SK-N-SH (cell line): ENCODE measurements around the gene SH2D3C. TPM values are rescaled to one million over a fixed set of nuclear protein-coding genes. Genes with fewer than 3 reads are reported as not detected.

Source experiments
- CTCF ChIA-PET: fragments of 300-600, 350-600 bp; formaldehyde crosslinking; extraction: SDS; loops from one replicate; lab custom pipeline; 2021; lab: Yijun Ruan, JAX
- POLR2A ChIA-PET: fragments of 350-600 bp; sonication (Branson Sonifier 250); formaldehyde crosslinking; extraction: SDS; loops from one replicate; lab custom pipeline; 2020; ENCODE audit warnings: antibody characterized with exemption, inconsistent platforms; lab: Yijun Ruan, JAX
- DNase-seq: peaks from one replicate; pipeline ENCODE4 v3.0.0; 2012
- H2AFZ ChIP-seq: fragments of 200-600 bp; sonication (generic); 2 replicates; pipeline ENCODE4 v1.8.1; 2016; ENCODE audit warnings: antibody characterized with exemption, mild to moderate bottlenecking, low read depth
- H3F3A ChIP-seq: fragments of 200-600 bp; sonication (generic); replicated peaks from 2 replicates; pipeline ENCODE3; 2016; ENCODE audit warnings: antibody characterized with exemption, mild to moderate bottlenecking; ENCODE audit not compliant: insufficient read depth
- H3K27ac ChIP-seq, 2 experiments: fragments of 200-500 bp in 1 of 2; fragments of 200-600 bp in 1 of 2; sonication (Bioruptor generic) in 1 of 2; sonication (generic), shearing (Covaris generic) in 1 of 2; 2 replicates each; pipeline versions ENCODE4 v1.5.1 to v1.6.1; 2014 to 2016; ENCODE audit warnings: low read depth in 2 of 2, inconsistent platforms in 1 of 2, low read length in 1 of 2, mild to moderate bottlenecking in 1 of 2, mixed read lengths in 1 of 2
- H3K27me3 ChIP-seq: fragments of 200-600 bp; sonication (generic), shearing (Covaris generic); 2 replicates; pipeline ENCODE4 v1.6.1; 2016; ENCODE audit warnings: mixed run types; ENCODE audit not compliant: insufficient read depth
- H3K36me3 ChIP-seq, 2 experiments: fragments of 200-500 bp in 1 of 2; fragments of 200-600 bp in 1 of 2; sonication (Bioruptor generic) in 1 of 2; sonication (generic) in 1 of 2; replicated peaks in 1 of 2; 2 replicates each; pipeline versions ENCODE3 to v1.5.1; 2014 to 2016; ENCODE audit warnings: low read length in 1 of 2, mild to moderate bottlenecking in 1 of 2; ENCODE audit not compliant: insufficient read depth in 2 of 2, control insufficient read depth in 1 of 2
- H3K4me1 ChIP-seq, 2 experiments: fragments of 200-500 bp in 1 of 2; fragments of 200-600 bp in 1 of 2; sonication (Bioruptor generic) in 1 of 2; sonication (generic), shearing (Covaris generic) in 1 of 2; 2 replicates each; pipeline versions ENCODE4 v1.5.1 to v1.6.1; 2014 to 2016; ENCODE audit warnings: low read depth in 1 of 2, low read length in 1 of 2, mixed run types in 1 of 2; ENCODE audit not compliant: insufficient read depth in 2 of 2, control insufficient read depth in 1 of 2
- H3K4me2 ChIP-seq: fragments of 200-600 bp; sonication (generic), shearing (Covaris generic); 2 replicates; pipeline ENCODE4 v1.6.1; 2017; ENCODE audit warnings: mixed run types
- H3K4me3 ChIP-seq, 2 experiments: fragments of 200-500 bp in 1 of 2; fragments of 200-600 bp in 1 of 2; sonication (Bioruptor generic) in 1 of 2; sonication (generic), shearing (Covaris generic) in 1 of 2; 2 replicates each; pipeline versions ENCODE4 v1.5.1 to v1.8.1; 2014 to 2016; ENCODE audit warnings: low read depth in 2 of 2, inconsistent platforms in 1 of 2, low read length in 1 of 2, mild to moderate bottlenecking in 1 of 2, mixed read lengths in 1 of 2, moderate library complexity in 1 of 2
- H3K79me2 ChIP-seq: fragments of 200-600 bp; sonication (generic); 2 replicates; pipeline ENCODE4 v1.8.1; 2017; ENCODE audit warnings: mild to moderate bottlenecking; ENCODE audit not compliant: insufficient read depth
- H3K9ac ChIP-seq: fragments of 200-600 bp; sonication (generic); 2 replicates; pipeline ENCODE4 v1.6.1; 2017; ENCODE audit warnings: mixed run types
- H3K9me2 ChIP-seq: fragments of 200-600 bp; sonication (generic); 2 replicates; pipeline ENCODE4 v1.6.1; 2017; ENCODE audit warnings: mixed run types
- H3K9me3 ChIP-seq: fragments of 200-600 bp; sonication (generic); 2 replicates; pipeline ENCODE4 v1.6.1; 2017; ENCODE audit warnings: mixed run types, mild to moderate bottlenecking, moderate library complexity
- H4K20me1 ChIP-seq: fragments of 200-600 bp; sonication (generic); 2 replicates; pipeline ENCODE4 v1.6.1; 2017; ENCODE audit warnings: mild to moderate bottlenecking, mixed run types; ENCODE audit not compliant: insufficient read depth
- CHD2 ChIP-seq: fragments of 150-350 bp; IDR thresholded peaks from 2 replicates; pipeline ENCODE4 v1.6.1; 2018; ENCODE audit warnings: low read length; ENCODE audit not compliant: partially characterized antibody
- CTCF ChIP-seq: fragments of 200-600 bp; sonication (generic); IDR thresholded peaks from 2 replicates; pipeline ENCODE4 v1.6.1; 2017; ENCODE audit warnings: antibody characterized with exemption, mild to moderate bottlenecking, moderate library complexity
- ELF1 ChIP-seq: IDR thresholded peaks from 2 replicates; pipeline ENCODE4 v1.4.0; 2012
- EP300 ChIP-seq, 2 experiments: IDR thresholded peaks; 2 replicates each; pipeline versions ENCODE4 v1.4.0 to v1.6.1; 2012; ENCODE audit warnings: borderline replicate concordance in 1 of 2, low read depth in 1 of 2, low read length in 1 of 2
- EZH2phosphoT487 ChIP-seq: fragments of 200-600 bp; sonication (generic); IDR thresholded peaks from 2 replicates; pipeline ENCODE4 v1.6.1; 2017; ENCODE audit warnings: low read depth, mixed run types, mild to moderate bottlenecking, antibody characterized with exemption, moderate library complexity, borderline replicate concordance
- FOXJ3 ChIP-seq: sonication (generic); formaldehyde crosslinking; IDR thresholded peaks from 2 replicates; pipeline ENCODE4 v1.5.1; 2020; ENCODE audit warnings: mild to moderate bottlenecking, missing genetic modification reagents
- GABPA ChIP-seq: IDR thresholded peaks from 2 replicates; pipeline ENCODE4 v1.4.0; 2012; ENCODE audit warnings: low read depth, mild to moderate bottlenecking
- IRF3 ChIP-seq: fragments of 150-350 bp; IDR thresholded peaks from 2 replicates; pipeline ENCODE4 v1.6.1; 2016; ENCODE audit warnings: mild to moderate bottlenecking, low read depth, low read length
- MAX ChIP-seq: IDR thresholded peaks from 2 replicates; pipeline ENCODE4 v1.4.0; 2012; ENCODE audit warnings: low read depth
- MXI1 ChIP-seq: IDR thresholded peaks from 2 replicates; pipeline ENCODE4 v1.6.1; 2012; ENCODE audit warnings: mild to moderate bottlenecking, low read depth, low read length, improper control_type of control experiment
- NFIC ChIP-seq: IDR thresholded peaks from 2 replicates; pipeline ENCODE4 v1.4.0; 2012; ENCODE audit warnings: borderline replicate concordance
- PBX3 ChIP-seq: IDR thresholded peaks from 2 replicates; pipeline ENCODE4; 2012
- POLR2AphosphoS5 ChIP-seq: IDR thresholded peaks from 2 replicates; pipeline ENCODE4 v1.6.1; 2012; ENCODE audit warnings: low read depth, low read length
- RAD21 ChIP-seq: IDR thresholded peaks from 2 replicates; pipeline ENCODE4 v1.6.1; 2012; ENCODE audit warnings: mild to moderate bottlenecking, low read length
- RFX5 ChIP-seq: IDR thresholded peaks from 2 replicates; pipeline ENCODE4 v1.6.1; 2012; ENCODE audit warnings: mild to moderate bottlenecking, improper control_type of control experiment, low read length
- SIN3A ChIP-seq: IDR thresholded peaks from 2 replicates; pipeline ENCODE4 v1.6.1; 2012; ENCODE audit warnings: low read depth, mild to moderate bottlenecking, low read length, moderate library complexity, borderline replicate concordance
- TAF1 ChIP-seq: IDR thresholded peaks from 2 replicates; pipeline ENCODE4 v1.6.1; 2012; ENCODE audit warnings: low read depth, mild to moderate bottlenecking, low read length, moderate library complexity, borderline replicate concordance
- TCF12 ChIP-seq: IDR thresholded peaks from 2 replicates; pipeline ENCODE4 v1.4.0; 2012
- TEAD4 ChIP-seq: IDR thresholded peaks from 2 replicates; pipeline ENCODE4 v1.4.0; 2012; ENCODE audit warnings: mild to moderate bottlenecking, borderline replicate concordance; ENCODE audit not compliant: insufficient read depth
- USF1 ChIP-seq: IDR thresholded peaks from 2 replicates; pipeline ENCODE4 v1.4.0; 2012; ENCODE audit warnings: low read depth, borderline replicate concordance
- WGBS: methylation state at CpG from one replicate; pipeline ENCODE4 v1.1.6; 2017; ENCODE audit warnings: low lambda C conversion rate; 5-methylcytosine and 5-hydroxymethylcytosine counted together
- polyA plus RNA-seq, 3 experiments: library from polyadenylated mRNA; depleted of rRNA; stranded (reverse); fragments of >200 nt; gene quantifications; 2 replicates each; pipeline ENCODE4 v1.2.3, GENCODE V29; 2012

Gene SH2D3C
- polyA plus RNA-seq, 1 of the 3 experiments (the other 2 are of a cell fraction) = 0.15 TPM

- TF ChIP-seq FOXJ3 (CRISPR knock-in tag) = no peak
- no peak for TF ChIP-seq EP300 (IDR thresholded peaks at IDR 0.05; ENCODE audit: borderline replicate concordance in 1 of 2, low read depth in 1 of 2, low read length in 1 of 2)
Observed at GRCh38 chr9:127816728-127817127, 38.3 kb upstream of the SH2D3C start (continued).

- Histone ChIP-seq H3K9me3 (no peaks in the 10 kb centered on the region), H3K4me2 (no peak overlapping the region), H2AFZ (no peak overlapping the region), H4K20me1 (no peaks in the 10 kb centered on the region), H3K4me3 (no peak overlapping the region), H3K9me2 (no peaks in the 10 kb centered on the region), H3K4me1 (peaks cover 0 to 39% of the 10 kb centered on the region in 2 experiments; a peak in 1 of 4 replicates), H3K27ac (peak overlapping the region in 1 of 2 experiments; percentile 87; a peak in 1 of 4 replicates), H3K79me2 (0 out of 2 replicates have a peak, but pooled peaks cover 3% of the 10 kb centered on the region), H3F3A (peaks cover 11% of the 10 kb centered on the region), H3K9ac (no peak overlapping the region), H3K27me3 (no peaks in the 10 kb centered on the region), H3K36me3 (peaks cover 8 to 22% of the 10 kb centered on the region in 2 experiments)
- 79% methylated on average over 2 of the region's 3 CpGs for WGBS
- TF ChIP-seq RFX5 = no peak
- TF ChIP-seq TCF12 = no peak
- POLR2A ChIA-PET = no interaction called here
- no peak for DNase-seq
- CTCF ChIA-PET = interaction anchor here (0.7 to 3.4 kb wide), 3 partner anchors 37 to 82 kb away, joined by 3 to 17 read pairs (median 3); no protein-coding TSS in a partner anchor
Observed at GRCh38 chr9:127816362-127816725, 37.9 kb upstream of the SH2D3C start.

- Histone ChIP-seq H3K9me3 (no peaks in the 10 kb centered on the region), H2AFZ (no peak overlapping the region), H3K79me2 (0 out of 2 replicates have a peak, but pooled peaks cover 3% of the 10 kb centered on the region), H3K9ac (no peak overlapping the region), H3K27me3 (no peaks in the 10 kb centered on the region), H3K27ac (peak overlapping the region in 1 of 2 experiments; percentile 12; a peak in 1 of 4 replicates), H3F3A (peaks cover 11% of the 10 kb centered on the region), H3K4me1 (peaks cover 0 to 39% of the 10 kb centered on the region in 2 experiments; a peak in 1 of 4 replicates), H3K4me2 (no peak overlapping the region), H3K36me3 (peaks cover 6 to 22% of the 10 kb centered on the region in 2 experiments), H4K20me1 (no peaks in the 10 kb centered on the region), H3K4me3 (no peak overlapping the region), H3K9me2 (no peaks in the 10 kb centered on the region)
- ChIA-PET CTCF (interaction anchor here (0.7 to 3.4 kb wide), 5 partner anchors 7 to 81 kb away, joined by 3 to 17 read pairs (median 3); no protein-coding TSS in a partner anchor), POLR2A (no interaction called here)
- 96% methylated on average over 16 of the region's 33 CpGs for WGBS
- DNase-seq = peak; percentile 23
- TF ChIP-seq PBX3 (no peak), CTCF (no peak), EZH2phosphoT487 (no peak), MXI1 (no peak), RAD21 (no peak), CHD2 (no peak), GABPA (no peak), SIN3A (no peak), TEAD4 (no peak), USF1 (no peak), NFIC (no peak), ELF1 (no peak), IRF3 (no peak), TAF1 (no peak), POLR2AphosphoS5 (no peak), MAX (no peak)
Observed at GRCh38 chr9:127815512-127816361, 37.3 kb upstream of the SH2D3C start.
